Chondrocyte (in vitro differentiated cells): ENCODE data around the gene ZNF503. TPM values are rescaled to one million over a fixed set of nuclear protein-coding genes. Genes with fewer than 3 reads are reported as not detected.

ENCODE experiments used
- DNase-seq: peaks from one replicate; pipeline ENCODE4 v3.0.0; 2021; ENCODE audit warnings: mixed read lengths, low spot score
- H3K27ac Mint-ChIP-seq: one replicate; pipeline ENCODE4 v1.8.0; 2021; ENCODE audit warnings: mild to moderate bottlenecking, moderate library complexity, mixed read lengths; ENCODE audit not compliant: unreplicated experiment
- H3K27me3 Mint-ChIP-seq: 2 replicates; pipeline ENCODE4 v1.8.0; 2021; ENCODE audit warnings: low read depth, mixed read lengths
- H3K36me3 Mint-ChIP-seq: 2 replicates; pipeline ENCODE4 v1.8.0; 2021; ENCODE audit warnings: low read depth, mixed read lengths
- H3K4me1 Mint-ChIP-seq: 2 replicates; pipeline ENCODE4 v1.8.0; 2021; ENCODE audit warnings: low read depth, mild to moderate bottlenecking, mixed read lengths
- H3K4me3 Mint-ChIP-seq: one replicate; pipeline ENCODE4 v1.8.0; 2021; ENCODE audit warnings: mild to moderate bottlenecking, moderate library complexity, mixed read lengths; ENCODE audit not compliant: unreplicated experiment
- H3K9me3 Mint-ChIP-seq: 2 replicates; pipeline ENCODE4 v1.8.0; 2021; ENCODE audit warnings: low read depth, mixed read lengths
- total RNA-seq: library from RNA; stranded (reverse); gene quantifications from 3 replicates; pipeline ENCODE4 v1.2.1, GENCODE V29; 2021
- TF ChIP-seq, protein P1 (sequence below): fragments of 200-600 bp; sonication (generic); IDR thresholded peaks from 2 replicates; pipeline ENCODE4 v1.5.0; 2021; ENCODE audit warnings: antibody characterized with exemption, mild to moderate bottlenecking, moderate library complexity

The ZNF503 gene
- total RNA-seq, 1 donor from 2014 or later = 24.8 TPM

DNA sequence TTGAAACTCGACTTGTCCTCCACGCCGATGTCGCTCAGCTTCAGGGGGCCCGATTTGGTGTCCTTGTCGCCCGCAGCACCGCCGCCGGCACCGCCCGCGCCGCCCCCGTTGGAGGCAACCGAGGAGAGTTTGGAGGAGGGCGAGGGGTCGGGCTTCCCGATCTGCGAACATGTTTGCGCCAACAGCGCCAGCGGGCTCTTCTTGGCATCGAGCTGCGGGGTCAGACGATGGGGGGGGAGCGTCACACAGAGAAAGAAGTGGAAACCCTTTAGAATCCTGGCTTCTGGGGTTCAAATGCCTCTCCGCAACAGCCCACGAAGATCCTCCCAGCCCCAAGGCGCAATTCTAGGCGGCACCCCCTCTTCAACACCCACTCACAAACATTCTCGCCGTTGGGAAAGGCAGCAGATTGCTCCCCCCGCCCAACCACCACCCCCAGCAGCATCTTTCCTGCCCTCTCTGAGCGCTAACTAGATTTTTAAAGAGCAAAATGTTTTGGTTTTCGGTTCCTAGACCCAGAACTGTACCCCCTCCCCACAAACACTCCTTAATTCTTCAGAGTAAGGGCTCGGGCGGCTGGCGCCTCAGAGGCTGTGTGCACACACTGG lies 1.3 kb downstream of the ZNF503 start:
- H3K27ac Mint-ChIP-seq = peak overlapping the region; percentile 83
- no peaks in the 10 kb centered on the region for H3K9me3 Mint-ChIP-seq
- H3K27me3 Mint-ChIP-seq = peaks cover 9% of the 10 kb centered on the region
- TF ChIP-seq, protein P1, sequence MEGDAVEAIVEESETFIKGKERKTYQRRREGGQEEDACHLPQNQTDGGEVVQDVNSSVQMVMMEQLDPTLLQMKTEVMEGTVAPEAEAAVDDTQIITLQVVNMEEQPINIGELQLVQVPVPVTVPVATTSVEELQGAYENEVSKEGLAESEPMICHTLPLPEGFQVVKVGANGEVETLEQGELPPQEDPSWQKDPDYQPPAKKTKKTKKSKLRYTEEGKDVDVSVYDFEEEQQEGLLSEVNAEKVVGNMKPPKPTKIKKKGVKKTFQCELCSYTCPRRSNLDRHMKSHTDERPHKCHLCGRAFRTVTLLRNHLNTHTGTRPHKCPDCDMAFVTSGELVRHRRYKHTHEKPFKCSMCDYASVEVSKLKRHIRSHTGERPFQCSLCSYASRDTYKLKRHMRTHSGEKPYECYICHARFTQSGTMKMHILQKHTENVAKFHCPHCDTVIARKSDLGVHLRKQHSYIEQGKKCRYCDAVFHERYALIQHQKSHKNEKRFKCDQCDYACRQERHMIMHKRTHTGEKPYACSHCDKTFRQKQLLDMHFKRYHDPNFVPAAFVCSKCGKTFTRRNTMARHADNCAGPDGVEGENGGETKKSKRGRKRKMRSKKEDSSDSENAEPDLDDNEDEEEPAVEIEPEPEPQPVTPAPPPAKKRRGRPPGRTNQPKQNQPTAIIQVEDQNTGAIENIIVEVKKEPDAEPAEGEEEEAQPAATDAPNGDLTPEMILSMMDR = peak; percentile 16
- peaks cover 29% of the 10 kb centered on the region for H3K4me1 Mint-ChIP-seq
- H3K36me3 Mint-ChIP-seq = peaks cover 8% of the 10 kb centered on the region
- DNase-seq = no peak
- peak overlapping the region; percentile 94 for H3K4me3 Mint-ChIP-seq

DNA sequence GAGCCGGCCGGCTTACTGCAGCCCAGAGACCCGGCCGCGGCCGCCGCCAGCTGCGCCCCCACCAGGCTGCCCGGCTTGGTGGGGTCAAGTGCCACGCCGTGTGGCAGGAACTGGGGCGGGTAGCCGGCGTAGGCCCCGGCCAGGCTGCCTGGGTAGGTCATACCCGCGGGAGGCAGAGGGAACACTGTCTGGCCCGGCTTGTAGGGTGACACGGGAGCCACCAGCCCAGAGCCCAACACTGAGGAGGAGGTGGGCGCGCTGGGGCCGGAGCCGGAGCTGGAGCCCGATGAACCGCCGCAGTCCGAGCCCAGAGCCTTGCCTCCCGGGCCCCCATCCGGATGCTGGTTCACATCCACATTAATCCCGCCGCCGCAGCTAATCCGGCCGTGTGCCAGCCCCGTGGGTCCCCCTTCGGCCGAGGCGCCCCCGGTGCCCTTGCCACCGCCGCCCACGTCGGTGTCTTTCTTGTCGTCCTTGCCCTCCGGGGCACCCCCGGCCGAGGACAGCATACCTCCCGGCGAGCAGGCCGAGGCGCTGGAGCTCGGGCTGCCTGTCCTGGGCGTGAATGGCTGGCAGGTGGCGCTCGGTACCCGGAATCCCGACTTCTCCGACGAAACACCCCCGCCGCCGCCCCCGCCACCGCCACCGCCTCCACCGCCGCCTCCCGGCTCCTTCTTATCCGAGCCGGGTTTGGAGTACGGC lies 2.0 kb downstream of the ZNF503 start:
- peak overlapping the region; percentile 83 for H3K27ac Mint-ChIP-seq
- peaks cover 13% of the 10 kb centered on the region for H3K27me3 Mint-ChIP-seq

DNA sequence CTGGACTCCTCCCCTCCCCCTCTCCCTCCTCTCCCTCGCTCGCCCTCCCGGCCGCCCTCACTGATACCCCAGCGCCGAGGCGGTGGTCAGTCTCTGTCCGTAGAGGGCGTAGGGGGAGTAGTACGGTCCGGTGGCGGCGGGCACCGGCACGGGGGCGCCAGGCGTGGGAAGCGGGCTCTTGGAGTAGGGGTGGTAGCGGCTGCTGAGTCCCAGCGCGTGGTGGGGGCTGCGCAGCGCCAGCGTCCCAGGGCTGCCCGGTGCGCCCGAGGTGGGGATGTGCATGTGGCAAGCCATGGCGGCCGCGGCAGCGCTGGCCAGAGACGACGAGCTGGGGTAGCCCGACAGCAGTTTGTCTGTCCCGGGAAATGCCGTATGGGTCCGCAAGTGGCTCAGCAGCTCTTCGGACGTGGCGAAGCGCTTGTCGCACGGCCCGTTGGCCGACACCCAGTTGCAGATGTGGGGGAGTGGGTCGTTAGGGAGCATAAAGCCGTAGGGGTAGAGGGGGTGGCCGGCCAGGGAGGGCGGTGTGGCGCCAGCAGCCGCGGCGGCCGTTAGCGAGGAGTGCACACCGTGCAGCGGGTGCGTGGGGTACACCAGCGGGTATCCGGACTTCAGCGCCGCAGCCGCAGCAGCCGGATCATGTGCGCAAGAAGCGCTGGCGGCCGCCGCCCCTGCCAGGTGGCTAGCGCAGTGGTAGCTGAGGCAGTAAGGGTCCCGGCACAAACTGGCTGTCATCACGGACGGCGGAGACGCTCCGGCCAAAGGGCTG lies 2.7 kb downstream of the ZNF503 start:
- peak; percentile 90 for DNase-seq

More for the DNA sequence above, 2.0 kb downstream of the ZNF503 start:
- peak; percentile 94 for DNase-seq
- peak overlapping the region; percentile 94 for H3K4me3 Mint-ChIP-seq
- H3K9me3 Mint-ChIP-seq = no peaks in the 10 kb centered on the region
- H3K36me3 Mint-ChIP-seq = peaks cover 14% of the 10 kb centered on the region
- TF ChIP-seq, protein P1 = peak; percentile 84
- peaks cover 34% of the 10 kb centered on the region for H3K4me1 Mint-ChIP-seq

DNA sequence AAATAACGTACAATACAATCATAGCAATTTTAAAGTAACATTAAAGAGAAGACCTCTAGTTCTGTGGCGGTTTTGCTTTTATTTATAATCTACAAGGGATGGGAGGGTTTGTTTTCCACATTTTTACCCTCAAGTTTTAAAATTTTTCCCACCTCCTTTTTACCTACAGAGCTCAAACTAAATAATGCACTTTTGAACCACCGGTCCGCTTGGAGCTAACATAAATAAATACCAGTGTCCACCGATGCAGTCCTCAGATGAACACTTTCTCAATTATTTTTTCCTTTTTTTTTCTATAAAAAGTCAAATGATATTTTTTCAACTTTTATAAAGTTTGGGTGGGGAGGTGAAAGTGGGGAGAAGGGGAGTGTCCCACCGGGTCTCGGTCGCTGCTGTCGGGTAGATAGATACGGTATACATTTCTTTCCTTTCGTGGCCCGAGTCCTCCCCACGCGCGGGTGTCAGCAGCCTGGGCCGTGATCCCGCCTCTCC lies 3.3 kb downstream of the ZNF503 start:
- peaks cover 8% of the 10 kb centered on the region for H3K27me3 Mint-ChIP-seq

More for the DNA sequence above, 2.7 kb downstream of the ZNF503 start:
- H3K27me3 Mint-ChIP-seq = peaks cover 9% of the 10 kb centered on the region
- H3K36me3 Mint-ChIP-seq = peaks cover 16% of the 10 kb centered on the region
- H3K9me3 Mint-ChIP-seq = no peaks in the 10 kb centered on the region
- H3K4me3 Mint-ChIP-seq = peak overlapping the region; percentile 94
- H3K27ac Mint-ChIP-seq = peak overlapping the region; percentile 83
- H3K4me1 Mint-ChIP-seq = peaks cover 33% of the 10 kb centered on the region
- TF ChIP-seq, protein P1 = no peak

More for the DNA sequence above, 3.3 kb downstream of the ZNF503 start:
- Mint-ChIP-seq H3K4me3 (peak overlapping the region; percentile 94), H3K27ac (peak overlapping the region; percentile 83), H3K36me3 (peaks cover 16% of the 10 kb centered on the region), H3K9me3 (no peaks in the 10 kb centered on the region), H3K4me1 (peaks cover 28% of the 10 kb centered on the region)
- no peak for DNase-seq
- TF ChIP-seq, protein P1 = no peak
